GM15510 (cell line): ENCODE measurements around the gene KCNQ5.

Experiments used
- POLR2A ChIP-seq: IDR thresholded peaks from 3 replicates; pipeline ENCODE4 v1.6.1; 2011; ENCODE audit warnings: borderline replicate concordance; ENCODE audit not compliant: insufficient read length; ENCODE audit errors: extremely low read depth

The KCNQ5 gene

GRCh38 chr6:73003302-73003701 is 381.4 kb downstream of the KCNQ5 start:
- no peak for TF ChIP-seq POLR2A

- TF ChIP-seq POLR2A, result no peak
These were observed 382.4 kb downstream of the KCNQ5 start for GRCh38 chr6:73004231-73004630.

GRCh38 chr6:73004861-73005260 is 383.0 kb downstream of the KCNQ5 start:
- no peak for TF ChIP-seq POLR2A

- TF ChIP-seq POLR2A, result no peak
These were observed 384.3 kb downstream of the KCNQ5 start for GRCh38 chr6:73006146-73006545.

- no peak for TF ChIP-seq POLR2A
These were observed 390.1 kb downstream of the KCNQ5 start for GRCh38 chr6:73011945-73012344.

GRCh38 chr6:73017476-73017875 is 395.6 kb downstream of the KCNQ5 start:
- TF ChIP-seq POLR2A, result no peak

- TF ChIP-seq POLR2A, result no peak
These were observed 402.7 kb downstream of the KCNQ5 start for GRCh38 chr6:73024598-73024997.

GRCh38 chr6:73027691-73028090 is 405.8 kb downstream of the KCNQ5 start:
- no peak for TF ChIP-seq POLR2A

- no peak for TF ChIP-seq POLR2A
These were observed 406.4 kb downstream of the KCNQ5 start for GRCh38 chr6:73028124-73028766.

GRCh38 chr6:73028893-73029450 is 407.1 kb downstream of the KCNQ5 start:
- TF ChIP-seq POLR2A, result no peak

GRCh38 chr6:73030257-73030656 is 408.4 kb downstream of the KCNQ5 start:
- TF ChIP-seq POLR2A, result no peak

- TF ChIP-seq POLR2A, result no peak
These were observed 409.2 kb downstream of the KCNQ5 start for GRCh38 chr6:73030791-73031782.

- TF ChIP-seq POLR2A, result no peak
These were observed 410.7 kb downstream of the KCNQ5 start for GRCh38 chr6:73032586-73032985.

- TF ChIP-seq POLR2A, result no peak
These were observed 414.8 kb downstream of the KCNQ5 start for GRCh38 chr6:73036689-73037088.

GRCh38 chr6:73041051-73041450 is 419.2 kb downstream of the KCNQ5 start:
- TF ChIP-seq POLR2A, result no peak
